GM18502 (cell line): ENCODE data around the gene SUGP2.

Experiments
- ATAC-seq: cut with Tn5 transposase; IDR thresholded peaks from one replicate; pipeline ENCODE4 v1.9.1; 2021; ENCODE audit warnings: mild to moderate bottlenecking; ENCODE audit not compliant: unreplicated experiment, poor library complexity

The SUGP2 gene

GRCh38 chr19:19059837-19060611, 26.7 kb upstream of the SUGP2 start:
- no peak for ATAC-seq

- ATAC-seq = no peak
These were observed 25.9 kb upstream of the SUGP2 start for GRCh38 chr19:19059018-19059836.

GRCh38 chr19:19057720-19058119, 24.4 kb upstream of the SUGP2 start:
- no peak for ATAC-seq

- ATAC-seq = no peak
These were observed 24.0 kb upstream of the SUGP2 start for GRCh38 chr19:19057317-19057716.

GRCh38 chr19:19056636-19057275, 23.4 kb upstream of the SUGP2 start:
- ATAC-seq = no peak

- no peak for ATAC-seq
These were observed 22.4 kb upstream of the SUGP2 start for GRCh38 chr19:19055701-19056100.

GRCh38 chr19:19054939-19055440, 21.7 kb upstream of the SUGP2 start:
- ATAC-seq = no peak

- ATAC-seq = no peak
These were observed 21.1 kb upstream of the SUGP2 start for GRCh38 chr19:19054315-19054938.

- no peak for ATAC-seq
These were observed 20.4 kb upstream of the SUGP2 start for GRCh38 chr19:19053508-19054314.

- no peak for ATAC-seq
These were observed 19.6 kb upstream of the SUGP2 start for GRCh38 chr19:19052921-19053320.

- ATAC-seq = no peak
These were observed 18.3 kb upstream of the SUGP2 start for GRCh38 chr19:19051478-19052213.

- no peak for ATAC-seq
These were observed 17.4 kb upstream of the SUGP2 start for GRCh38 chr19:19050731-19051130.

GRCh38 chr19:19050104-19050503, 16.8 kb upstream of the SUGP2 start:
- no peak for ATAC-seq

- no peak for ATAC-seq
These were observed 16.1 kb upstream of the SUGP2 start for GRCh38 chr19:19049406-19049805.

GRCh38 chr19:19043881-19044280, 10.6 kb upstream of the SUGP2 start:
- no peak for ATAC-seq

GRCh38 chr19:19043481-19043880, 10.2 kb upstream of the SUGP2 start:
- ATAC-seq = no peak

GRCh38 chr19:19042732-19043280, 9.5 kb upstream of the SUGP2 start:
- ATAC-seq = no peak

- ATAC-seq = no peak
These were observed 7.1 kb upstream of the SUGP2 start for GRCh38 chr19:19040417-19040816.

GRCh38 chr19:19039901-19040300, 6.6 kb upstream of the SUGP2 start:
- ATAC-seq = no peak
